ENCODE results near the gene ZNF839.

DNA sequence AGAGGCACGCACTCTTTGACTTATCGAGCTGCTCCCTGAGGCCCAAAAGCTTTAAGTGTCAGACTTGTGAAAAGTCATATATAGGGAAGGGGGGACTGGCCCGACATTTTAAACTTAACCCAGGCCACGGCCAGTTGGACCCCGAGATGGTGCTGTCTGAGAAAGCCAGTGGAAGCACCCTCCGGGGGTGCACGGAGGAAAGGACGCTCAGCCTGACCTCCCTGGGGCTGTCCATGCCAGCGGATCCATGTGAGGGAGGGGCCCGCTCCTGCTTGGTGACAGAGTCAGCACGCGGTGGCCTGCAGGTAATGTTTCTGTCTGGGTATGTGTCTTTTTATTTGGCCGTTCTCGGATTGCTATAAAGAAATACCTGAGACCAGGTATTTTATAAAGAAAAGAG lies 7.0 kb downstream of the ZNF839 start:
- TF ChIP-seq CHD1 (IDR thresholded peaks at IDR 0.05; ENCODE audit: low read depth, low read length) (no peak), POLR2A (IDR thresholded peaks at IDR 0.05; ENCODE audit: low read depth, low read length) (no peak), MXI1 (IDR thresholded peaks at IDR 0.05; ENCODE audit: borderline replicate concordance, low read depth, low read length) (no peak), FOS (IDR thresholded peaks at IDR 0.05; ENCODE audit: low read depth, low read length) (no peak), RCOR1 (IDR thresholded peaks at IDR 0.05; ENCODE audit: insufficient replicate concordance, low read length) (no peak), BHLHE40 (IDR thresholded peaks at IDR 0.05; ENCODE audit: low read depth, low read length) (no peak), RFX5 (IDR thresholded peaks at IDR 0.05; ENCODE audit: low read depth, low read length) (no peak)
- TF ChIP-seq, protein P1, sequence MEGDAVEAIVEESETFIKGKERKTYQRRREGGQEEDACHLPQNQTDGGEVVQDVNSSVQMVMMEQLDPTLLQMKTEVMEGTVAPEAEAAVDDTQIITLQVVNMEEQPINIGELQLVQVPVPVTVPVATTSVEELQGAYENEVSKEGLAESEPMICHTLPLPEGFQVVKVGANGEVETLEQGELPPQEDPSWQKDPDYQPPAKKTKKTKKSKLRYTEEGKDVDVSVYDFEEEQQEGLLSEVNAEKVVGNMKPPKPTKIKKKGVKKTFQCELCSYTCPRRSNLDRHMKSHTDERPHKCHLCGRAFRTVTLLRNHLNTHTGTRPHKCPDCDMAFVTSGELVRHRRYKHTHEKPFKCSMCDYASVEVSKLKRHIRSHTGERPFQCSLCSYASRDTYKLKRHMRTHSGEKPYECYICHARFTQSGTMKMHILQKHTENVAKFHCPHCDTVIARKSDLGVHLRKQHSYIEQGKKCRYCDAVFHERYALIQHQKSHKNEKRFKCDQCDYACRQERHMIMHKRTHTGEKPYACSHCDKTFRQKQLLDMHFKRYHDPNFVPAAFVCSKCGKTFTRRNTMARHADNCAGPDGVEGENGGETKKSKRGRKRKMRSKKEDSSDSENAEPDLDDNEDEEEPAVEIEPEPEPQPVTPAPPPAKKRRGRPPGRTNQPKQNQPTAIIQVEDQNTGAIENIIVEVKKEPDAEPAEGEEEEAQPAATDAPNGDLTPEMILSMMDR (conservative IDR thresholded peaks at IDR 0.05; ENCODE audit: low read depth, low read length): no peak
- TF ChIP-seq, protein P2, sequence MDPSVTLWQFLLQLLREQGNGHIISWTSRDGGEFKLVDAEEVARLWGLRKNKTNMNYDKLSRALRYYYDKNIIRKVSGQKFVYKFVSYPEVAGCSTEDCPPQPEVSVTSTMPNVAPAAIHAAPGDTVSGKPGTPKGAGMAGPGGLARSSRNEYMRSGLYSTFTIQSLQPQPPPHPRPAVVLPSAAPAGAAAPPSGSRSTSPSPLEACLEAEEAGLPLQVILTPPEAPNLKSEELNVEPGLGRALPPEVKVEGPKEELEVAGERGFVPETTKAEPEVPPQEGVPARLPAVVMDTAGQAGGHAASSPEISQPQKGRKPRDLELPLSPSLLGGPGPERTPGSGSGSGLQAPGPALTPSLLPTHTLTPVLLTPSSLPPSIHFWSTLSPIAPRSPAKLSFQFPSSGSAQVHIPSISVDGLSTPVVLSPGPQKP (IDR thresholded peaks at IDR 0.05; ENCODE audit: borderline replicate concordance, low read depth, low read length): no peak

All from IMR-90 (cell line).